GM23338 (cell line): ENCODE results near the gene EZH2. TPM values are rescaled to one million over a fixed set of nuclear protein-coding genes. Genes with fewer than 3 reads are reported as not detected.

Experiments used
- ATAC-seq: fragments of 200-7000 bp; cut with Tn5 transposase; 3 replicates; pipeline ENCODE4 v1.9.1; 2020
- DNase-seq: peaks from one replicate; pipeline ENCODE4 v3.0.0-alpha.2; 2015; ENCODE audit warnings: low spot score
- H2AFZ ChIP-seq: fragments of 200-600 bp; sonication (generic); 2 replicates; pipeline ENCODE4 v1.8.0; 2016; ENCODE audit warnings: antibody characterized with exemption, mild to moderate bottlenecking, moderate library complexity
- H3F3A ChIP-seq: fragments of 200-600 bp; sonication (generic); replicated peaks from 2 replicates; pipeline ENCODE4 v1.8.0; 2017; ENCODE audit warnings: antibody characterized with exemption, mixed run types, low read depth
- H3K27ac ChIP-seq: fragments of 200-600 bp; sonication (generic); 2 replicates; pipeline ENCODE4 v1.6.1; 2016; ENCODE audit warnings: low read depth
- H3K27me3 ChIP-seq: fragments of 200-600 bp; sonication (generic); 2 replicates; pipeline ENCODE4 v1.8.0; 2016; ENCODE audit warnings: mild to moderate bottlenecking, mixed run types, moderate library complexity; ENCODE audit not compliant: insufficient read depth
- H3K36me3 ChIP-seq: fragments of 200-600 bp; sonication (generic); 2 replicates; pipeline ENCODE4 v1.8.0; 2016; ENCODE audit warnings: mild to moderate bottlenecking; ENCODE audit not compliant: insufficient read depth
- H3K4me1 ChIP-seq: fragments of 200-600 bp; sonication (generic); 2 replicates; pipeline ENCODE4 v1.8.0; 2016; ENCODE audit warnings: mild to moderate bottlenecking, moderate library complexity; ENCODE audit not compliant: insufficient read depth
- H3K4me2 ChIP-seq: fragments of 200-600 bp; sonication (generic); 2 replicates; pipeline ENCODE4 v1.7.1; 2017; ENCODE audit warnings: mixed run types
- H3K4me3 ChIP-seq: fragments of 200-600 bp; sonication (generic); 2 replicates; pipeline ENCODE4 v1.6.1; 2016; ENCODE audit warnings: mixed run types
- H3K79me2 ChIP-seq: fragments of 200-600 bp; sonication (generic); replicated peaks from 2 replicates; pipeline ENCODE4 v1.8.0; 2017; ENCODE audit warnings: mild to moderate bottlenecking; ENCODE audit not compliant: insufficient read depth
- H3K9me2 ChIP-seq: fragments of 200-600 bp; sonication (generic); 2 replicates; pipeline ENCODE4 v1.8.0; 2017; ENCODE audit not compliant: insufficient read depth
- H4K20me1 ChIP-seq: fragments of 200-600 bp; sonication (generic); replicated peaks from 2 replicates; pipeline ENCODE4 v1.8.0; 2017; ENCODE audit warnings: mild to moderate bottlenecking; ENCODE audit not compliant: insufficient read depth
- H3K27ac Mint-ChIP-seq: 2 replicates; pipeline ENCODE4 v1.8.0; 2020; ENCODE audit warnings: inconsistent platforms, mild to moderate bottlenecking, moderate library complexity, mixed read lengths
- H3K27me3 Mint-ChIP-seq: 3 replicates; pipeline ENCODE4 v1.8.0; 2022; ENCODE audit warnings: low read depth, mild to moderate bottlenecking, moderate library complexity, mixed read lengths, inconsistent platforms; ENCODE audit not compliant: insufficient read depth, poor library complexity
- H3K36me3 Mint-ChIP-seq: 3 replicates; pipeline ENCODE4 v1.8.0; 2021; ENCODE audit warnings: low read depth, mild to moderate bottlenecking, inconsistent platforms, moderate library complexity, mixed read lengths
- H3K4me1 Mint-ChIP-seq: 3 replicates; pipeline ENCODE4 v1.8.0; 2020; ENCODE audit warnings: mild to moderate bottlenecking, inconsistent platforms, mixed read lengths
- H3K4me3 Mint-ChIP-seq: 3 replicates; pipeline ENCODE4 v1.8.0; 2021; ENCODE audit warnings: moderate library complexity, mild to moderate bottlenecking, inconsistent platforms, mixed read lengths
- H3K9me3 Mint-ChIP-seq: 3 replicates; pipeline ENCODE4 v1.8.0; 2020; ENCODE audit warnings: moderate library complexity, mild to moderate bottlenecking, inconsistent platforms, mixed read lengths
- CREB1 ChIP-seq: fragments of 250-450 bp; sonication (Bioruptor Pico); IDR thresholded peaks from 2 replicates; pipeline ENCODE4 v1.5.0; 2020; ENCODE audit warnings: low read depth, mild to moderate bottlenecking, moderate library complexity
- CTCF ChIP-seq, 2 experiments: fragments of 200-600 bp in 1 of 2; sonication (generic) in 1 of 2; conservative IDR thresholded peaks; 2 replicates each; pipeline versions ENCODE4 v1.5.1 to v1.6.1; 2016 to 2017; ENCODE audit warnings: antibody characterized with exemption in 2 of 2, low read depth in 2 of 2, mild to moderate bottlenecking in 2 of 2, moderate library complexity in 1 of 2
- ETS1 ChIP-seq: IDR thresholded peaks from 2 replicates; pipeline ENCODE4 v1.6.1; 2016; ENCODE audit warnings: antibody characterized with exemption
- EZH2 ChIP-seq: fragments of 200-600 bp; sonication (generic); IDR thresholded peaks from one replicate; pipeline ENCODE4 v1.8.0; 2017; ENCODE audit warnings: antibody characterized with exemption, mild to moderate bottlenecking, low read depth; ENCODE audit not compliant: unreplicated experiment
- EZH2phosphoT487 ChIP-seq: fragments of 200-600 bp; sonication (generic); IDR thresholded peaks from one replicate; pipeline ENCODE4 v1.8.1; 2018; ENCODE audit warnings: antibody characterized with exemption; ENCODE audit not compliant: unreplicated experiment
- JUNB ChIP-seq: IDR thresholded peaks from one replicate; pipeline ENCODE4 v1.6.1; 2016; ENCODE audit warnings: antibody characterized with exemption; ENCODE audit not compliant: unreplicated experiment
- NANOG ChIP-seq: IDR thresholded peaks from 2 replicates; pipeline ENCODE4 v1.6.1; 2016; ENCODE audit warnings: antibody characterized with exemption, borderline replicate concordance
- POLR2AphosphoS5 ChIP-seq: IDR thresholded peaks from 2 replicates; pipeline ENCODE4 v1.6.1; 2016; ENCODE audit warnings: antibody characterized with exemption, low read depth
- REST ChIP-seq: IDR thresholded peaks from one replicate; pipeline ENCODE4 v1.6.1; 2018; ENCODE audit warnings: antibody characterized with exemption; ENCODE audit not compliant: unreplicated experiment
- STAT1 ChIP-seq: IDR thresholded peaks from one replicate; pipeline ENCODE4 v1.6.1; 2016; ENCODE audit warnings: antibody characterized with exemption; ENCODE audit not compliant: unreplicated experiment
- ZNF114 ChIP-seq: fragments of 250-450 bp; sonication (Bioruptor Pico); IDR thresholded peaks from 2 replicates; pipeline ENCODE4 v1.5.0; 2020; ENCODE audit warnings: mild to moderate bottlenecking, moderate library complexity
- ZNF331 ChIP-seq: fragments of 250-450 bp; sonication (Bioruptor Pico); IDR thresholded peaks from 2 replicates; pipeline ENCODE4 v1.5.0; 2020; ENCODE audit warnings: low read depth, mild to moderate bottlenecking, moderate library complexity
- ZNF462 ChIP-seq: fragments of 250-450 bp; sonication (Bioruptor Pico); IDR thresholded peaks from 2 replicates; pipeline ENCODE4 v1.5.0; 2020; ENCODE audit warnings: mild to moderate bottlenecking, moderate library complexity
- polyA plus RNA-seq: library from polyadenylated mRNA; unstranded; fragments of >200 nt; fragmentation: Nextera tagmentation; extraction: Ambion mirVana; gene quantifications from 2 replicates; pipeline ENCODE4 v1.2.1, GENCODE V29; 2016
- total RNA-seq: library from RNA; depleted of rRNA; stranded (reverse); fragments of >200 nt; shearing (Covaris generic); gene quantifications from 2 replicates; pipeline ENCODE4 v1.2.3, GENCODE V29; 2014

The EZH2 gene
- total and polyA plus RNA-seq, 2 experiments from 2014 or later, result 33.9 to 38.6 TPM

- Histone ChIP-seq H2AFZ (no peak overlapping the region), H3K27ac (no peak overlapping the region), H3K4me2 (no peak overlapping the region), H3K36me3 (no peaks in the 10 kb centered on the region), H3K4me3 (no peak overlapping the region), H3K4me1 (no peaks in the 10 kb centered on the region), H3F3A (no peaks in the 10 kb centered on the region), H3K79me2 (no peaks in the 10 kb centered on the region), H3K27me3 (no peaks in the 10 kb centered on the region), H3K9me2 (no peaks in the 10 kb centered on the region), H4K20me1 (no peaks in the 10 kb centered on the region)
- no peak for TF ChIP-seq NANOG
- no peak for TF ChIP-seq ZNF331 (CRISPR knock-in tag)
- no peak for TF ChIP-seq POLR2AphosphoS5
- TF ChIP-seq ZNF114 (CRISPR knock-in tag), result no peak
- no peak for TF ChIP-seq CTCF (conservative IDR thresholded peaks at IDR 0.05; ENCODE audit: low read depth in 2 of 2)
- TF ChIP-seq ETS1, result no peak
- no peak for TF ChIP-seq JUNB
- no peak for TF ChIP-seq EZH2phosphoT487
- no peak for TF ChIP-seq STAT1
- no peak for TF ChIP-seq REST
- no peak for TF ChIP-seq CREB1
- no peak for TF ChIP-seq ZNF462 (CRISPR knock-in tag)
- TF ChIP-seq EZH2, result no peak
- DNase-seq (no peak), ATAC-seq (no peak)
- H3K4me1 Mint-ChIP-seq, result peaks cover 8% of the 10 kb centered on the region; the same call in 2 of the 3 replicates
- H3K4me3 Mint-ChIP-seq, result no peak overlapping the region
- H3K36me3 Mint-ChIP-seq, result no peaks in the 10 kb centered on the region
- H3K27ac Mint-ChIP-seq, result no peak overlapping the region
- H3K27me3 Mint-ChIP-seq, result peaks cover 7% of the 10 kb centered on the region
- H3K9me3 Mint-ChIP-seq, result no peaks in the 10 kb centered on the region
Observed at GRCh38 chr7:148925836-148926235, 41.7 kb upstream of the EZH2 start.
